Measurements from ENCODE around the gene GLIS1.

The GLIS1 gene

GRCh38 chr1:53662951-53663350, 76.0 kb downstream of the GLIS1 start:
- ChIA-PET CTCF (interaction anchor here (0.8 kb wide), 1 partner anchor 9 kb away, joined by 3 read pairs; no protein-coding TSS in a partner anchor), POLR2A (no interaction called here)
- no peak for TF ChIP-seq CTCF (IDR thresholded peaks at IDR 0.05; ENCODE audit: insufficient read depth, low read length, missing control alignments)
- no peak overlapping the region for H3K4me3 ChIP-seq (ENCODE audit: low read depth, low read length)
- no peak for DNase-seq (ENCODE audit: low read depth, low spot score)

- H3K4me3 ChIP-seq (ENCODE audit: low read depth, low read length) = no peak overlapping the region
- DNase-seq (ENCODE audit: low read depth, low spot score) = no peak
- ChIA-PET POLR2A (no interaction called here), CTCF (no interaction called here)
- TF ChIP-seq CTCF (IDR thresholded peaks at IDR 0.05; ENCODE audit: insufficient read depth, low read length, missing control alignments) = no peak
These were observed 76.8 kb downstream of the GLIS1 start for GRCh38 chr1:53662169-53662568.

- no peak for TF ChIP-seq CTCF (IDR thresholded peaks at IDR 0.05; ENCODE audit: insufficient read depth, low read length, missing control alignments)
- ChIA-PET POLR2A (no interaction called here), CTCF (no interaction called here)
- DNase-seq (ENCODE audit: low read depth, low spot score) = no peak
- no peak overlapping the region for H3K4me3 ChIP-seq (ENCODE audit: low read depth, low read length)
These were observed 77.5 kb downstream of the GLIS1 start for GRCh38 chr1:53661496-53661895.

GRCh38 chr1:53660666-53661065, 78.3 kb downstream of the GLIS1 start:
- POLR2A ChIA-PET = no interaction called here
- no peak overlapping the region for H3K4me3 ChIP-seq (ENCODE audit: low read depth, low read length)
- CTCF ChIA-PET = interaction anchor here (1.6 kb wide), 1 partner anchor 11 kb away, joined by 4 read pairs; no protein-coding TSS in a partner anchor
- no peak for DNase-seq (ENCODE audit: low read depth, low spot score)
- no peak for TF ChIP-seq CTCF (IDR thresholded peaks at IDR 0.05; ENCODE audit: insufficient read depth, low read length, missing control alignments)

- ChIA-PET CTCF (interaction anchor here (0.7 to 1.6 kb wide), 2 partner anchors 12 to 64 kb away, joined by 3 to 4 read pairs; no protein-coding TSS in a partner anchor), POLR2A (no interaction called here)
- no peak for TF ChIP-seq CTCF (IDR thresholded peaks at IDR 0.05; ENCODE audit: insufficient read depth, low read length, missing control alignments)
These were observed 79.5 kb downstream of the GLIS1 start for GRCh38 chr1:53659436-53659835.

GRCh38 chr1:53658489-53659230, 80.3 kb downstream of the GLIS1 start:
- no peak for TF ChIP-seq CTCF (IDR thresholded peaks at IDR 0.05; ENCODE audit: insufficient read depth, low read length, missing control alignments)
- DNase-seq (ENCODE audit: low read depth, low spot score) = no peak
- CTCF ChIA-PET = interaction anchor here (0.7 to 1.6 kb wide), 2 partner anchors 13 to 65 kb away, joined by 3 to 4 read pairs; no protein-coding TSS in a partner anchor
- POLR2A ChIA-PET = no interaction called here
- no peak overlapping the region for H3K4me3 ChIP-seq (ENCODE audit: low read depth, low read length)

More at GRCh38 chr1:53659436-53659835, 79.5 kb downstream of the GLIS1 start:
- H3K4me3 ChIP-seq (ENCODE audit: low read depth, low read length) = no peak overlapping the region
- DNase-seq (ENCODE audit: low read depth, low spot score) = no peak
